GM23248 (cell line): ENCODE measurements around the gene MAFB. TPM values are rescaled to one million over a fixed set of nuclear protein-coding genes. Genes with fewer than 3 reads are reported as not detected.

Experiments used
- DNase-seq: peaks from one replicate; pipeline ENCODE4 v3.0.0-alpha.2; 2015
- H2AFZ ChIP-seq: fragments of 200-600 bp; sonication (generic); 2 replicates; pipeline ENCODE4 v1.6.1; 2016; ENCODE audit warnings: antibody characterized with exemption
- H3F3A ChIP-seq: fragments of 200-600 bp; sonication (generic); 2 replicates; pipeline ENCODE4 v1.6.1; 2016; ENCODE audit warnings: mild to moderate bottlenecking, antibody characterized with exemption, mixed run types; ENCODE audit not compliant: insufficient read depth
- H3K27ac ChIP-seq: fragments of 200-600 bp; sonication (generic); 2 replicates; pipeline ENCODE4 v1.5.1; 2016; ENCODE audit warnings: mild to moderate bottlenecking
- H3K27me3 ChIP-seq: fragments of 200-600 bp; sonication (generic); replicated peaks from 2 replicates; pipeline ENCODE4 v1.6.1; 2016; ENCODE audit warnings: mild to moderate bottlenecking; ENCODE audit not compliant: insufficient read depth
- H3K36me3 ChIP-seq: fragments of 200-600 bp; sonication (generic); 2 replicates; pipeline ENCODE4 v1.6.1; 2016; ENCODE audit warnings: low read depth, mild to moderate bottlenecking
- H3K4me1 ChIP-seq: fragments of 200-600 bp; sonication (generic); 2 replicates; pipeline ENCODE4 v1.6.1; 2016; ENCODE audit warnings: mild to moderate bottlenecking; ENCODE audit not compliant: insufficient read depth
- H3K4me2 ChIP-seq: fragments of 200-600 bp; sonication (generic); one replicate; pipeline ENCODE4 v1.6.1; 2016; ENCODE audit warnings: mild to moderate bottlenecking; ENCODE audit not compliant: unreplicated experiment
- H3K4me3 ChIP-seq: fragments of 200-600 bp; sonication (generic); 2 replicates; pipeline ENCODE4 v1.5.1; 2016; ENCODE audit warnings: mild to moderate bottlenecking
- H3K79me2 ChIP-seq: fragments of 200-600 bp; sonication (generic); 2 replicates; pipeline ENCODE4 v1.6.1; 2016; ENCODE audit warnings: mild to moderate bottlenecking; ENCODE audit not compliant: insufficient read depth
- H3K9ac ChIP-seq: fragments of 200-600 bp; sonication (generic); 2 replicates; pipeline ENCODE4 v1.6.1; 2016; ENCODE audit warnings: mild to moderate bottlenecking
- H3K9me2 ChIP-seq: fragments of 200-600 bp; sonication (generic); 2 replicates; pipeline ENCODE4 v1.6.1; 2016; ENCODE audit warnings: mixed run types, mild to moderate bottlenecking, moderate library complexity; ENCODE audit not compliant: insufficient read depth
- H3K9me3 ChIP-seq: fragments of 200-600 bp; sonication (generic); one replicate; pipeline ENCODE4 v1.6.1; 2017; ENCODE audit warnings: low read depth
- H4K20me1 ChIP-seq: fragments of 200-600 bp; sonication (generic); 2 replicates; pipeline ENCODE4 v1.6.0; 2016; ENCODE audit not compliant: insufficient read depth
- EZH2 ChIP-seq: fragments of 200-600 bp; sonication (generic); IDR thresholded peaks from 2 replicates; pipeline ENCODE4 v1.6.1; 2018; ENCODE audit warnings: antibody characterized with exemption, mild to moderate bottlenecking; ENCODE audit not compliant: insufficient read depth, poor library complexity, severe bottlenecking
- EZH2phosphoT487 ChIP-seq: fragments of 200-600 bp; sonication (generic); IDR thresholded peaks from 2 replicates; pipeline ENCODE4 v1.6.1; 2018; ENCODE audit warnings: antibody characterized with exemption, moderate library complexity, mild to moderate bottlenecking, low read depth; ENCODE audit not compliant: insufficient read depth
- WGBS, 2 experiments: methylation state at CpG; one replicate each; pipeline ENCODE4 v1.1.6; 2015 to 2017; ENCODE audit warnings: low lambda C conversion rate in 2 of 2, low coverage in 1 of 2; ENCODE audit errors: missing lambda C conversion rate in 2 of 2; 5-methylcytosine and 5-hydroxymethylcytosine counted together
- in situ Hi-C: fragments of 300-500 bp; cut with MboI; formaldehyde crosslinking; loops from 2 replicates; pipeline ENCODE4 v1.15.0; 2020
- polyA plus RNA-seq: library from polyadenylated mRNA; unstranded; fragments of >200 nt; fragmentation: Nextera tagmentation; extraction: Ambion mirVana; gene quantifications from 2 replicates; pipeline ENCODE4 v1.2.1, GENCODE V29; 2016
- total RNA-seq: library from RNA; depleted of rRNA; stranded (reverse); fragments of >200 nt; shearing (Covaris generic); gene quantifications from 2 replicates; pipeline ENCODE4 v1.2.3, GENCODE V29; 2014

MAFB gene
- total and polyA plus RNA-seq, 2 experiments from 2014 or later: 1.9 to 3.8 TPM

DNA sequence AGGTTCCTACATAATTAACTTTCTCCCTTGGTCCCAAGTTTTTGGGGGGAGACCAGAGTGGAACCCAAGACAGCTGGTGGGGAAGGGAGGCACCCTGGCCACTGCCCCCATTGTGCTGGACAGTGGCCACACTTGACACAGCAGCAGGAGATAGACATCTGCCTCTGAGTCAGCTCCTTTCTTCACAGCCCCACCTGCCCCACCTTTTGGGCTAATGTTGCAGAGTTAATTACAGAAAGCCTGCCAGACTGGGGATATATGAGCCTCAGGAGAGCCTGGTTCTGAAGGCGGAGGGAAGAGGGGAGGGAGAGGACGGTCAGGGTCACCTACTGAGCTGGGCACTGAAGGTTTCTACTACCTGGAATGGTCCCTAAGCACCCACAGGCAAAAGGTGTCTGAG is 50.6 kb downstream of the MAFB start:
- no peak for TF ChIP-seq EZH2phosphoT487
- no peak for TF ChIP-seq EZH2
- Histone ChIP-seq H3K9me3 (no peaks in the 10 kb centered on the region), H2AFZ (no peak overlapping the region), H3K4me3 (no peak overlapping the region), H3K79me2 (no peaks in the 10 kb centered on the region), H3K4me2 (no peak overlapping the region), H3K9ac (no peak overlapping the region), H3K36me3 (no peaks in the 10 kb centered on the region), H4K20me1 (no peaks in the 10 kb centered on the region), H3K4me1 (no peaks in the 10 kb centered on the region), H3K27me3 (peaks cover 9% of the 10 kb centered on the region), H3K27ac (no peak overlapping the region), H3F3A (no peaks in the 10 kb centered on the region), H3K9me2 (no peaks in the 10 kb centered on the region)
- in situ Hi-C loops: no loop called here
- no peak for DNase-seq
- WGBS, 2 experiments: 49 to 55% methylated on average over 2 of the region's 2 CpGs

DNA sequence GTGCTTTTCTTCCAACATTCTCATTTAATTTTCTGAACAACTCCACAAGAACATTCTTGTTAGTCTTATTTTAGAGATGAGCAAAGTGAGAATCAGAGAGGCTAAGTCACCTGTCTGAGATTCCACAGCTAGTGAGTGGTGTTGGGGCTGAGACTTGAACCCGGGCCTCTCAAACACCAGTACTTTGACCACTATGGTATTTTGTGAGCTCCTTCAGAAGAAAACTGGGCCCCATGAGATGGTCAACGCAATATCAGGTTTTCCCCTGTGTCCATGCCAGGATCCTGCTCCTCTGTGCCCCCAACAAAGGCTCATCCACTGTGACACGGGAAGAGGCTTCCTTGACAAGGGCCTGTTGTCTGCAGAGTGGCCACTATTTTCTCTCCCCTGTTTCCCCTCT is 51.9 kb downstream of the MAFB start:
- Histone ChIP-seq H3K4me1 (no peaks in the 10 kb centered on the region), H3K9ac (no peak overlapping the region), H3K4me2 (no peak overlapping the region), H2AFZ (no peak overlapping the region), H3F3A (no peaks in the 10 kb centered on the region), H3K9me3 (no peaks in the 10 kb centered on the region), H3K79me2 (no peaks in the 10 kb centered on the region), H3K9me2 (no peaks in the 10 kb centered on the region), H4K20me1 (no peaks in the 10 kb centered on the region), H3K27ac (no peak overlapping the region), H3K27me3 (peaks cover 9% of the 10 kb centered on the region), H3K4me3 (no peak overlapping the region), H3K36me3 (no peaks in the 10 kb centered on the region)
- 52 to 54% methylated on average over 3 of the region's 3 CpGs for WGBS, 2 experiments
- TF ChIP-seq EZH2: no peak
- no peak for TF ChIP-seq EZH2phosphoT487
- no peak for DNase-seq
- in situ Hi-C loops: no loop called here

DNA sequence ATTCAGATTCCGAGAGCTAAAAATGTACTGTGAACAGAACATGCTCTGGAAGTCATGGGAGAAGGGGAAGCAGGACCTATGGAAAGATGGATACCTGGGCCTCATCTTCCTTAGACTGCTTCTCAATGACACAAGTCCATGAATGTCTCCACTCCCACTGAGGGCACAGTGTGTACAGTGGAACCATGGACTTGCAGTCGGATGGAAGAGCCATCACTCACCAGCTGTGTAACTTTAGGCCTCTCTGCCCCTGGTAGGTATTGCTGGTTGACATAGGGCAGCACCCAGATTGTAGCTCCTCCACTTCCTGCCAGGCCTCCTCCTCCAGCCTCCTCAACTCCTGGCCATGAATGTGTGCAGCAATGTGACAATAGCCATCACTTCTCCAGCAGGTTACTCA is 52.5 kb downstream of the MAFB start:
- no peak overlapping the region for H2AFZ ChIP-seq
- DNase-seq: no peak
- H4K20me1 ChIP-seq: no peaks in the 10 kb centered on the region
- H3K9me2 ChIP-seq: no peaks in the 10 kb centered on the region
- no peaks in the 10 kb centered on the region for H3K79me2 ChIP-seq
- H3F3A ChIP-seq: no peaks in the 10 kb centered on the region
- TF ChIP-seq EZH2phosphoT487 (no peak), EZH2 (no peak)
- peaks cover 9% of the 10 kb centered on the region for H3K27me3 ChIP-seq
- no peaks in the 10 kb centered on the region for H3K36me3 ChIP-seq
- in situ Hi-C loops: no loop called here
- no peak overlapping the region for H3K4me3 ChIP-seq
- H3K9ac ChIP-seq: no peak overlapping the region
- no peak overlapping the region for H3K4me2 ChIP-seq
- H3K9me3 ChIP-seq: no peaks in the 10 kb centered on the region
- WGBS, 2 experiments: 40 to 53% methylated on average over 2 of the region's 2 CpGs
- H3K4me1 ChIP-seq: no peaks in the 10 kb centered on the region
- H3K27ac ChIP-seq: no peak overlapping the region

DNA sequence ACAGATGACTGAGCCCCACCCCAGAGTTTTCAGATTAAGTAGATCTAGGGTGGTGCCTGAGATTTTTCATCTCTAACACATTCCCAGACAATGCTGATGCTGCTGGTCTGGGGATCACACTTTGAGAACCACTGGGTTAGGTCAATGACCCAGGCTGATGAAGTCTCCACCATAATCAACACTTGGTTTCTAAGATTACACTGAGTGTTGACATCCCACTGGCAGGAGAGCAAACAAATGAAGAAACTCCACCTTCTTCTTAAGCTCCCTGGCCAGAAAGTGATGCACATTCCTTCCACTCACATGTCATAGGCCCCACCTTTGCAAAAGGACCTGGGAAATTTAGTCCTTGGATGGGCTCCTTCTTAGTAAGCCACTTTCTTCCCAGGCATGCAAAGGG is 53.1 kb downstream of the MAFB start:
- Histone ChIP-seq H2AFZ (no peak overlapping the region), H3K4me1 (no peaks in the 10 kb centered on the region), H3K27me3 (peaks cover 9% of the 10 kb centered on the region), H3K9ac (no peak overlapping the region), H3K36me3 (no peaks in the 10 kb centered on the region), H3K27ac (no peak overlapping the region), H3F3A (no peaks in the 10 kb centered on the region), H3K9me2 (no peaks in the 10 kb centered on the region), H3K4me3 (no peak overlapping the region), H3K4me2 (no peak overlapping the region), H4K20me1 (no peaks in the 10 kb centered on the region), H3K9me3 (no peaks in the 10 kb centered on the region), H3K79me2 (no peaks in the 10 kb centered on the region)
- DNase-seq: no peak
- in situ Hi-C loops: no loop called here
- TF ChIP-seq EZH2 (no peak), EZH2phosphoT487 (no peak)
